HT1080 (cell line): Measurements from ENCODE around the gene LRRC57. TPM values are rescaled to one million over a fixed set of nuclear protein-coding genes. Genes with fewer than 3 reads are reported as not detected.
A peak's percentile ranks its signal among the peaks of the same experiment; 100 is the strongest.

Experiments
- DNase-seq: peaks from one replicate; pipeline ENCODE4 v3.0.0-alpha.2; 2015; ENCODE audit warnings: low read depth
- total RNA-seq: library from RNA; depleted of rRNA; stranded (reverse); fragments of >200 nt; shearing (Covaris generic); gene quantifications from 2 replicates; pipeline ENCODE4 v1.2.3, GENCODE V29; 2014; rRNA removed

LRRC57 gene
- total RNA-seq, 1 experiment from 2014 or later: 8.0 TPM

DNA sequence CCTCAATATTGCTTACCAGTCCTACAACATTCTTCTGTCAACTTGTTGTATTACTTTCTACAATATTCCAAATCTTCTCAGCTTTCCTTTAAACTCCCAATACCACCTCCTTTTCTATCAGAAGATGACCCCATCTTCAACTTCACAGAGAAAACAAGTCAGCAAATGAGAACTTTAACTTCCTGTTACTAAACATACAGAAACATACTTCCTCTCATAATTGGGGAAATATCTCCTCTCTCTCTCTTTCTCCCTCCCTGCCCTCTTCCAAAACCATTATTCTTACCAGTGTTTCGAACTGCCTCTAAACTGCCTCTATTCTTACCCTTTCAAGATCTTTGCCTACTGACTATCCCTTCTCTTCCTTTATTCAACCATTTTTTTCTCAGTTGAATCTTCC lies 54.9 kb downstream of the LRRC57 start:
- no peak for DNase-seq

DNA sequence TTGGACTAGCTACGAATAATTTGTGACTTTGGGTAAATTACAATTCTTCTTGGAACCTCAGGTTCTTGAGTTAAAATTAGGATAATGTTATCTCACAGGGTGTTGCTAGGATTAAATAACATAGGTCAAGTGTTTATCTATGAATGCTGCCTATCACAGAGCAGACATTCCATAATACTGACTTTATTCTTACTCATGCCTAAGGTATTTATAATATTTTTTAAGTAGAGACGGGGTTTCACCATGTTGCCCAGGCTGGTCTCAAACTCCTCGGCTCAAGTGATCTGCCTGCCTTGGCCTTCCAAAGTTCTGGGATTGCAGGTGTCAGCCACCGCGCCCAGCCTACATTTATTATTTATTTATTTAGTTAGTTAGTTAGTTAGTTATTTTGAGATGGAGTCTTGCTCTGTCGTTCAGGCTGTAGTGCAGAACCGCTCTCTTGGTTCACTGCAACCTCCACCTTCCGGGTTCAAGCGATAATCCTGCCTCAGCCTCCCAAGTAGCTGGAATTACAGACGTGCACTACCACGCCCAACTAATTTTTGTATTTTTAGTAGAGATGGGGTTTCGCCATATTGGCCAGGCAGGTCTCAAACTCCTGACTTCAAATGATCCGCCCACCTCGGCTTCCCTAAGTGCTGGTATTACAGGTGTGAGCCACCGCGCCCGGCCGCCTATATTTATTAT lies 56.9 kb downstream of the LRRC57 start:
- DNase-seq: peak; percentile 69

DNA sequence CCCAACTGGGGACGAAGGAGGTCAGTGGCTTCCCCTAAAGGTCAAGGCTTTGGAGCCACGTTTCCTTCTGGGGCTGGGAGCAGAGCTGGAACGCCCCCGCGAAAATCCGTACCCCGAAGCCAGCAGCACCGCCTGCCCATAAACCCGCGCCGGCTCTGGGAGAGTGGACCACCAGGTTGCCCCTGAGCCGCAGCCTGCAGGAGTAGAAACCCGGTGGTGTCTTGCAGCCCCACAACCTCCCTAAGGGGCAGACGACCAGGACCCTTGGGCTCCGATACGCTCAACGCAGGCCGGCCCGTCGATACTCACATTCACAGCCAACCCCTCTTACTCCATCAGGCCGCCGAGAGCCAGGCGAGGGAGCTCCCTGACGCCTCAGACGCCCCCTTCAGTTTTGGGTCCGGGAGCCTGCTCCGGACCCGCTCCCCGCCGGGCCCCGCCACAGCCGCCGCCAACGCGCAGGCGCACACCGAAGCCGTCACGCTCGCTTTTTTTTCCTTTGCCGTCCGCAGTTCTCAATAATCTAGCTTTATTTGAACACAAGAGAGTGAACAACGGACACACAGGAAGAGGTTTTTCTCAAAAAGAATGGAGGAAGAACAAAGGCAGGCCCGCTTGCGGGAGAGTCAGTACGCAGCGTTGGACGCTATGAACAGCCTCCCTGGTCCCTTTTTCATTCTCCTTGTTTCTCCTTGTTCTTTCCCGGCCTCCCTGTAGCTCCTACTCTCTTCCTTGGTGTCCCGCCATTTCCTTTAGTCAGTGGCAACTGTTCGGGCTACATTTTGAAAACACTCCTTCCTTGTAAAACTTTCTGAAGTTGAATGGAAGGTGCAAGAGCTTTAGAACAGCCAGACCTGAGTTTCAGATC lies 57.7 kb downstream of the LRRC57 start, which contains the start of gene ZNF106:
TSS of gene ZNF106 (minus strand) at position 471 of the 868 bp plus-strand sequence. CDS start 18,852 bp downstream, outside the sequence.
- DNase-seq: peak; percentile 87

DNA sequence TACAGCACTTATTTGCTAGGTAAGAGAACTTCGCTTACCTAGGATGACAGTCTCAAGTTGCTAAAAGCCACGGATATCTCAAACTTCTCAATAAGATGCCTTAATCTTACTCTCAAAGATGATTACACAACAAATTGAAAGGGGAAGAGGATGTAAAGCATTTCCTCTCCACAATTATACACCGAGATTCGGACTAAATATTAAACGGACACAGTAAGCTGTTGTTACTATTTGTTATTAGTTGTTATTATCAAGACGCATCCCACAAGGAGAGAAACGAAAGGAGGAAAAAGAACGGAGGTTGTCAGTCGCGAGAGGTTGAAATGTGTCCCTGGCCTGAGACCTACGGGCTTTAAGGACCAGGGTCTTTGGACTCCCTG lies 58.3 kb downstream of the LRRC57 start:
- no peak for DNase-seq

Other genes with a start within 250 kb of the LRRC57 start
- 0.68 TPM in 1 of 2 replicates, not detected in the other for gene CAPN3, start 189.3 kb downstream of the LRRC57 start, total RNA-seq
- 23.6 and 25.8 TPM in 2 replicates for gene ZNF106, start 57.7 kb downstream of the LRRC57 start, total RNA-seq
- 48.3 and 53.4 TPM in 2 replicates for gene SNAP23, start 53.2 kb downstream of the LRRC57 start, total RNA-seq
- 43.4 and 50.6 TPM in 2 replicates for gene HAUS2, start within 50 bp of the LRRC57 start, total RNA-seq
- 2.2 TPM in 2 replicates for gene STARD9, start 26.8 kb upstream of the LRRC57 start, total RNA-seq
- gene CDAN1, start 188.3 kb upstream of the LRRC57 start, total RNA-seq: 10.8 and 10.9 TPM in 2 replicates